Activated naive CD8-positive, alpha-beta T cell (primary cell): ENCODE results near the gene MTHFSD.
A peak's percentile ranks its signal among the peaks of the same experiment; 100 is the strongest.

Experiments used
- H3K27ac Mint-ChIP-seq: one replicate; pipeline ENCODE4 v1.8.0; 2021; ENCODE audit warnings: mixed read lengths
- H3K27me3 Mint-ChIP-seq: one replicate; pipeline ENCODE4 v1.8.0; 2021; ENCODE audit warnings: mixed read lengths
- H3K36me3 Mint-ChIP-seq: one replicate; pipeline ENCODE4 v1.8.0; 2021; ENCODE audit warnings: mixed read lengths
- H3K4me1 Mint-ChIP-seq: one replicate; pipeline ENCODE4 v1.8.0; 2021; ENCODE audit warnings: low read depth, mixed read lengths
- H3K4me3 Mint-ChIP-seq: one replicate; pipeline ENCODE4 v1.8.0; 2021; ENCODE audit warnings: mild to moderate bottlenecking, mixed read lengths
- H3K9me3 Mint-ChIP-seq: one replicate; pipeline ENCODE4 v1.8.0; 2021; ENCODE audit warnings: low read depth, mixed read lengths

Gene MTHFSD

DNA sequence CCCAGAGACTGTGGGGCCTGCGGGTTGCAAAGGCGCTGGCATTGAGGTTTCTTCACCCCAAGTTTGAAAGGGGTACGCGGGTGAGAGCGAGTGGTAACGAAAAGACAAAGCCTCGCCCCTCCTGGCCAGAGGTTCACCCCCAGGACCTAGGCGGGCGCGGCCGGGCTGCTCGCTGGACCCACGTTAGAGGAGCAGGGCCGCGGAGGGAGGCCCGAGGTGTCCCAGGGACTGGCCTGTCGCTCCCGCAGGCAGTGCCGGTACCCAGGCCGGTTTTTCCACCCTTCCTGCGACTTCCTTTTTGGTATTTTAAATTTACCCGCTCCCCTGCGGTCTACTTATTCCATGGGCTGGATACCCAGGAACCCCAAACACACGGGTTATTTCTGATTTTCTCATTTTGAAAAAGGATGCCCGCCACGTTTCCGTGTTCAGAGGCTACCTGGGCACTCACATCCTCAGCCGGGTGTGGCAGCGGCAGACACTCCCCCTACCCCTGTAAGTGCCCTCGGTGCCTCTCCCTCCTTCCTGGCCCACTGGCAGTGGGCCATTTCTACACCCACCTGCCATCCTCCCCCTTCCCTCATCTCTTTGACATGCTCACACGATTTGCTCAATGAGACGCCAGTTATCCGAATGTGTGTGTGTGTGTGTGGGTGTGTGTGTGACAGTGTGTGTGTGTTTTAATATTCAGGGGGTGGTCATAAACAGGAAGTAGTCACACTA lies 21.7 kb upstream of the MTHFSD start:
- Mint-ChIP-seq H3K9me3 (no peaks in the 10 kb centered on the region), H3K36me3 (no peaks in the 10 kb centered on the region), H3K4me3 (peak overlapping the region; percentile 63), H3K27ac (no peak overlapping the region), H3K4me1 (peaks cover 10% of the 10 kb centered on the region), H3K27me3 (peaks cover 43% of the 10 kb centered on the region)

DNA sequence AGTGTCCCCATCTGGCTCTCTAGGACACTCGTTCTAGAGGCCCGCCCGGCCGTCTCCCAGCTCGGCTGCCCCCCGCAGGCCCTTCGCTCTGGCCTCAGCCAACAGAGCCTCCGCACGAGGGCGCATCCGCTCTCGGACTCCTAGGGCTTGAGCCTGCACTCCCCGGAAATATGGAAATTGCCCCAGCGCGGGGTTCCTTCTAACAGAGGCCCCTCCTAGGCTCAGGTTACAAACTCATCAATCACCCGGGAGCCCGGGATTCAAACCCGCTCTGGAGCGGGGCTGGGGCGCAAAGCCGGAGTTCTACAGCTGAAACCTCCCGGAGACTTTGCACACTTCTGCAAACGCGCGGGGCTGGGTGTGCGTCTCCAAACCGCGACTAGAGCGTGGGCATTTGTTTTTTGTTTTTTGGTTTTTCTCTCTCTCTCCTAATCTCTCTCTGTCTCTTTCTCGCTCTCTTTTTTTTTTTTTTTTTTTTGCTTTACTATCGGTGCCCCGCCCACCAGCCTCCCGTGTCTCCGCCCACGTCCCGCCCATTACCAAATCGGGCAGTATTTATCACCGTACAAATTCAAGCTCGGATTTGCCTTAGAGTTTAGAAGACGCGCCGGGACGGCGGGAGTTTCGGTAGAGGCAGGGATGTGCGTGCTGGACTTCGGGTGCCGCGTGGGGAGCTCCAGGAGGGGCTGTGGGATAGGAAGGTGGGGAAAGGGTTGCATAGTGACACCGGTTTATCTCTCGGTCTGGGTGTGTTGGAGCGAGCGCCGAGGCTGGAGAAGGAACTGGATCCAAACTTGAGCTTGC lies 20.9 kb upstream of the MTHFSD start:
- peak overlapping the region; percentile 63 for H3K4me3 Mint-ChIP-seq
- H3K27ac Mint-ChIP-seq, result no peak overlapping the region
- no peaks in the 10 kb centered on the region for H3K9me3 Mint-ChIP-seq
- peaks cover 45% of the 10 kb centered on the region for H3K27me3 Mint-ChIP-seq
- H3K36me3 Mint-ChIP-seq, result no peaks in the 10 kb centered on the region
- H3K4me1 Mint-ChIP-seq, result peaks cover 10% of the 10 kb centered on the region

DNA sequence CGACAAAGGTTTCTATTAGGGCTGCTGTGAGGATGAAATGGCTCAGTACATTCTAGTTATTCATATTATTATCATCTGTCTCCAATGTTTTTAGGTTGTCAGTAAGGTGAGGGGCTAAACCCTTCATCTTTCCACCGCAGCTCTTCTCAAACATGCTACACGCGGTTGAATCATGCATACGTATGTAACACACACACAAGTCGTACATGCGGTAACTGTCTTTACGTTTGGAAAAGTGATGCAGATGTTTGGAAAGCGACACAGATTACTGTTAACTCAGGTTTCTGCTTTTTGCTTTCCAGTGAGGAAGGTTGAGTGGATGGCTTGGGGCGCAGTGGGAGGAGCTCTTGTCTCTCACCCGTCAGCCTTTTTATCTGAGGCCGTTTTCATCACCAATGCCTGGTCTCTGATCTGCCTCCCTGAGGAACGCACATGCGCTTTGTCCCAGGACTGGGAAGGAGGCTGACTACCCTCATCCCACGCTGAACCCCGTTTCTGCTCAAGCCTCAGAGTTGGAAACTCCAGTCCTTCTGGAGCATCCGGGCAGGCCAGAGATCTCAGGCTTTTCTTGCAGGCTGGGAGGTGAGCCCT lies 20.2 kb upstream of the MTHFSD start:
- no peak overlapping the region for H3K27ac Mint-ChIP-seq
- H3K9me3 Mint-ChIP-seq, result no peaks in the 10 kb centered on the region
- H3K4me3 Mint-ChIP-seq, result no peak overlapping the region
- H3K27me3 Mint-ChIP-seq, result peaks cover 47% of the 10 kb centered on the region
- no peaks in the 10 kb centered on the region for H3K36me3 Mint-ChIP-seq
- H3K4me1 Mint-ChIP-seq, result peaks cover 10% of the 10 kb centered on the region

DNA sequence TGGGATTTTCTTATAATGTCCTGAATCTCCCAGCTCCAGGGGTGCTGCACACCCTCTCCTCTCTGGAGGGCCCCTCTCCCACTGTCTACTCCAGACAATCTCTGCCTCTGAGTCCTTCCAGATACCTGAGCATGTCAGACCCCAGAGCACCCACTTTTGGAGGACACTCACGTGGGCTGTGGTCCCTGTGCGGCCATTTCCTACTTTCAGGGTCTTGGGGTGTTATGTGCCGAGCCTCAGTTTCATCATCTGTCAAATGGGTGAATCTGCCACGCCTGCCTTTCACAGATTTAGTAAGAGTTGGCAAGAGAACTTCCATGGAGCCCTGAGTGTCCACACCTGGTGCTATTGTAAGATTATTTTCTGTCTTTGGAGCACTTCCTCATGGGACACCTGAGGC lies 19.6 kb upstream of the MTHFSD start:
- H3K9me3 Mint-ChIP-seq, result no peaks in the 10 kb centered on the region
- H3K36me3 Mint-ChIP-seq, result no peaks in the 10 kb centered on the region
- H3K4me3 Mint-ChIP-seq, result no peak overlapping the region
- H3K27ac Mint-ChIP-seq, result no peak overlapping the region
- peaks cover 10% of the 10 kb centered on the region for H3K4me1 Mint-ChIP-seq
- peaks cover 49% of the 10 kb centered on the region for H3K27me3 Mint-ChIP-seq

DNA sequence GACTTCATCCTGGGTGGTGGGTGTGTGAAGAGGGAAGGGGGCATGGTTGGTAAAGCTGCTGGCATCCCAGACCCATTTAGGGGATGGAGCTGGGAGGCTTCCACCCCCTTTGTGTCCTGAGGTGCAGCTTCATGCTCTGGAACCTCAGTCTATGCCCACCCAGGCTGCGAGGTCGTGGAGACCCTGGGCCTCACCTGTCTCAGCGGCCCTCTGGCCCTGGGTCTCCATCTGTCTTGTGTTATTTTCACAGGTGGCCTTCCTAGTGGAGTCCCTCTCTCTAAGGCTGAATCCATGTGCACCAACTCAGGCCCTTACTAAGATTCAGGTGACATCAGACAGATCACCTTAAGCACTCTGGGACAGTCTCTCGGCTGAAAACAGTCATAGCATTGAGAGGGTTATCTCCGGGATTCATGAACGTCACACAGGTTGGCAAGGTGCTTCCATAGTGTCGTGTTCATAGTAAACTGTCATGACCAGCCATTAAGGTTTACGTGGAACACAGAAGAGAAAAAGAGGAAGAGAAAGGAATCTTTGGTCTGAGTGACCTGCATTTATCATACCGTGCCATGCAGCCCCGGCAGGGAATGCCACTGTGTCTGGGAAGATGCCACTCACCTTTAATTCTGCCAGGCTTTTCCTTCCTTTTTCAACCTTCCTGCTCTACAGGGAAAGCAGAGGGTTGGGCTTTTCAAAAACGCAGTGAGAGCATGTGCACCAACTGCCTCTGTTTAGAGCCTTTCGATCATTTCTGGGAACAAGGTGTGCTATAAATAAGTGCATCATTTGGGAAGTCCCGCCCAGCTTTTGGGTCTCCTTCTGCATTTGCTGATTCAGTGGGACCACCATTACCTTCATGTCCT lies 18.8 kb upstream of the MTHFSD start:
- no peak overlapping the region for H3K27ac Mint-ChIP-seq
- H3K4me1 Mint-ChIP-seq, result peaks cover 11% of the 10 kb centered on the region
- no peaks in the 10 kb centered on the region for H3K9me3 Mint-ChIP-seq
- H3K27me3 Mint-ChIP-seq, result peaks cover 52% of the 10 kb centered on the region
- no peak overlapping the region for H3K4me3 Mint-ChIP-seq
- no peaks in the 10 kb centered on the region for H3K36me3 Mint-ChIP-seq

DNA sequence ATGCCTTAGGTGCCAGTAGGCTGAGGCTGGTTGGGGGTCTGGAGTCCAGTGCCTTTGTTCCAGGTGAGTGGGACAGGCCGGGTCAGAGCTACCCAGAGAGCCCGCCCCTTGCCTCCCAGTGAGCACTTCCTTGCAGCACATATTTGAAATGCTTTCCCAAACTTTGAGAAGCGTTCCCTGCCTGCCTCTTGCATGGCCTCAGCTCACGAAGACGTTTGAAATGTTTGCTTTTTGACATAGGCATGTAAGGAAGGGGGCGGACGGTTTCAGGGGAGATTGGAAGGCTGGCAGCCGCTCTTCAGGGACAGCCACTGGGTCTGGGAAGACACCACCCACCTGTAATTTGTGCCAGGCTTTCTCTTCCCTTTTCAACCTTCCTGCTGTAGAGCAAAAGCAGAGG lies 18.2 kb upstream of the MTHFSD start:
- H3K27me3 Mint-ChIP-seq, result peaks cover 50% of the 10 kb centered on the region
- no peak overlapping the region for H3K27ac Mint-ChIP-seq
- H3K4me1 Mint-ChIP-seq, result peaks cover 12% of the 10 kb centered on the region
- no peaks in the 10 kb centered on the region for H3K36me3 Mint-ChIP-seq
- H3K9me3 Mint-ChIP-seq, result no peaks in the 10 kb centered on the region
- H3K4me3 Mint-ChIP-seq, result no peak overlapping the region

DNA sequence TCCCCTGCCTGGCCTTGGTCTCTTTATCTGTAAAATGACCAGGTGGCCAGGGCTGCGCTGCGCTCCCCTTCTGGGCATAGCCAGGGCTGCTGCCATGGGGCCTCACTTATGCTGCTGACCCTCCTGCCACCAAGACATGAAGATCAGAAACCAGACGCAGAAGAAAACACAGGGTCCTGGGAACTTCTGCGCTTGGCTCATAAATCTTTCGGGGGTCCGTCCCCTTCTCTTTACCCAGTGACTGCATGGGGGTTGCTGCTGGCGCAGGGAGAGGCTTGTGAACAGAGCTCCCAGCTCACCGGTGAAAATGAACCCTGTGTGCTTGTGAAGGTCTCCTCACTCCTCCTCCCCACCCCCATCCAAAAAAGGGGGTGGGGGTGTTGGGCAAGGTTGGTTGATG lies 17.6 kb upstream of the MTHFSD start:
- H3K4me1 Mint-ChIP-seq, result peaks cover 11% of the 10 kb centered on the region
- peaks cover 44% of the 10 kb centered on the region for H3K27me3 Mint-ChIP-seq
- no peaks in the 10 kb centered on the region for H3K9me3 Mint-ChIP-seq
- H3K4me3 Mint-ChIP-seq, result no peak overlapping the region
- H3K27ac Mint-ChIP-seq, result no peak overlapping the region
- no peaks in the 10 kb centered on the region for H3K36me3 Mint-ChIP-seq

DNA sequence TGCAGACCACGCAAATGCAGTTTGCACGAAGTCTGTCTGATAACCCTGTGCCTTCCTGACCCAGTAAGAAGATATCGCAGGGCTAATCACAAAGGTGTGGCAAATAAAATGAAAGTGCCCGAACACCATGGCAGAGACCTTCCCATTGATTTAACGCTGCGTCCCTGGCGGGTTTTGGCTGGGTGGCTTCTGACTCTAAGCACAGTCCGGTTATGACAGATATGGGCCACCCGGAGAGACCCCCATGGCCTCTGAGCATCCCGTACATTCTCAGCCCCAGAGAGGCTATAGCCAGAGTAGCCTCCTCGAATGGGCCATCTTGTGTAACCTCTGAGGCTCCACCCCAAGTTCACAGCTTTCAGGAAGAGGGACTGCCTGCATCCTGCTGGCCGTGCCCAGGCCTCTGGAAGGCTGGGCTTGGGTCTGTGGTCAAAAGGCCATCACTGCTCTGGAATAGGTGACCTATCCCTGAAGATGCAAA lies 17.0 kb upstream of the MTHFSD start:
- H3K27ac Mint-ChIP-seq, result no peak overlapping the region
- H3K4me3 Mint-ChIP-seq, result no peak overlapping the region
- peaks cover 41% of the 10 kb centered on the region for H3K27me3 Mint-ChIP-seq
- H3K4me1 Mint-ChIP-seq, result peaks cover 14% of the 10 kb centered on the region
- no peaks in the 10 kb centered on the region for H3K36me3 Mint-ChIP-seq
- H3K9me3 Mint-ChIP-seq, result no peaks in the 10 kb centered on the region

DNA sequence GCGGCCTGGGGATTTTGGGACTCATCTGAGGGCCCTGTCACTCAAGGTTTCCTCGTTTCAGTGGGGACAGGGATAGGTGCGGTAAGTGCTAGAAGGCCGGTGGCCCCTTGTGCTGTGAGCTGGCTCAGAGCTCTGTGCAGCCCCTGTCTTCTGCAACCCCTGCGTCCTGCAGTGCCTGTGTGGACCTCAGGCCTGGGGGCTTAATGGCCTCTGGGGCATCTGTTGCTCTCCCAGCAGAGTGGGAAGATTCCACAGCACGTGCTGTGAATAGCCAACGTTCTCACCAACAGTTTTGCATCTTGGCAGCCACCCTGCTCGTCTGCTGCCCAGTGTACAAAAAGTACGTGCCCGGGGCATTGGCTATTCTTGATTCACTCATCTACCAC lies 16.5 kb upstream of the MTHFSD start:
- H3K27me3 Mint-ChIP-seq, result peaks cover 38% of the 10 kb centered on the region
- no peaks in the 10 kb centered on the region for H3K9me3 Mint-ChIP-seq
- H3K36me3 Mint-ChIP-seq, result no peaks in the 10 kb centered on the region
- peaks cover 11% of the 10 kb centered on the region for H3K4me1 Mint-ChIP-seq
- no peak overlapping the region for H3K4me3 Mint-ChIP-seq
- H3K27ac Mint-ChIP-seq, result no peak overlapping the region

DNA sequence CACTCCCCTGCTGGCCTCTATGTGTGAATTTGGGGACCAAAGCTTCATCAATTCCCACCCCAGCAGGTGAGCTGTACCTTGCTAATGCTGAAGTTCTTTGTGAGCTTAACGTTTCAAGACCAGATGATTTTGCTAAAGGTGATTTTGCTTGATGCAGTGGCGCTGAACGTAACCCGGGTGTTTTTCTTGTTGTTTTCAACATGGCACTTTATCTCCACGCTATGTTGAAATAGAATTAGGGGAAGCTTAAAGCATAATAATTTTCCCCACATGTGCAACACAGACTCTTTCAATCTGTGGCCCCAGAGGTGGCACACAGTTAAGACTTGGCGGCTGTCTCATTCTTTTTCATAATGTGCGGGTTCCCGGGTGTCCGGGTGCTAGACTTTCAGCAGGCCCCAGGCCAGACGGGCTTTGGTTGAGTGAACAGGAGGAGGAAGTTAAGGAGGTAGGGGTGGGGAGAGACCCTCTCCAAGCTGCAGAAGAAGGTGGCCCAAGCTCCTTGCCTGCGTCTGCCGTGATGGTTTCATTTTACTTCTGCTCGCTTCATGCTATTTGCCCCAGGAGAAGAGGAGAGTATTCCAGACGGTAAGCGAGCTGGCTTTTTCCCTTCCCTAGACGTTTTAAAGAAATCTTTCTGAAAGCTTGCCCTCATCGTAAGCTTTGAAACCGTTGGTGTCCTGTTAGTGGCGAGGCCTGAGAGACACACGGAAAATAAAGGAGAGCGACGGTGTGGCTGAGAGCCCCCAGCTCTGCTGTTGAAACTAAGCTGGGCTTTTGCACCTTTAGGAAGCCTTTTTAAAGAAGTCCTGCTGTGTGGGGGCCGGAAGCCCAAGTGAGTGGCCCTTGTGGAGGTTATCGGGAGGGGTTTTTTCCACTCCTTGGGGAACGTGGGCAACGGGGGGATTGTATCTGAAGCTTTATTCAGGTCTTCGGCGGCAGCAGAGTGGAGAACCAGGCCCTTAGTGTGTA lies 15.8 kb upstream of the MTHFSD start:
- peaks cover 11% of the 10 kb centered on the region for H3K4me1 Mint-ChIP-seq

DNA sequence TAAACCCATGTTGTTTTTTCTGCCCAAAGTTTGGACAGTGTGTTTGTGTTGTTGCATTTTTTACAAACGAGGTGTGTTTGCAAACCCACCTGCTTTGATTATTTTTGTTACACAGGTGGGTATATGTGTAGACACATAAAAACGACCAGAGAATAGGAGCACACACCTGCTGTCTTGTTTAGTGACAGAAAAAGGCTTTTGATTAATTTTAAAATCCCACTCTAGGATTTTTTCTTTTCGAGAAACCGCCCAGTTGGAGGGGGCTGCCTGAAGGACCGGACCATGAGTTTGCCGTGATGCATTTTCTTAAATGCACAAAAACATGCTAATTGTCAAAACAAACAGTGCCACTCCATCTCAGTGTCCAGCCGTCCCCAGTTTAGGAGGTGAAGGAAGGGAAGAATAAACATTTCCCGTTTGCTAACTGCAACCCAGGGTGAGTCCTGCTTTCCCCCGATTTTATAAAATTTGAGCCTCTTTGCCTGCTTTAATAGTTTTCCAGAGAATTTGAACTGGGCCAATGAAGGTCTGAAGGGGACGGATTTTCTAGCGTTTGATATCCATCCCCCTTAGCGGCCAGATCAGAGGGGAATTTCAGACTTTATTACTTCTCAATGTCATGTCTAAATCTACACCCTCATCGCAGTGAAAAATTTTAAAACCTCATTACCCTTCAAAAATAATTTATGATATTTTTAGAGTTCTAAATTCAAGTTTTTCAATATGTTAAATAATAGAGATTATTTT lies 14.8 kb upstream of the MTHFSD start:
- Mint-ChIP-seq H3K4me1 (peaks cover 17% of the 10 kb centered on the region), H3K36me3 (no peaks in the 10 kb centered on the region), H3K27ac (no peak overlapping the region), H3K4me3 (no peak overlapping the region), H3K27me3 (peaks cover 40% of the 10 kb centered on the region), H3K9me3 (no peaks in the 10 kb centered on the region)

More for the DNA sequence above, 15.8 kb upstream of the MTHFSD start:
- Mint-ChIP-seq H3K4me3 (no peak overlapping the region), H3K27me3 (peaks cover 34% of the 10 kb centered on the region), H3K36me3 (no peaks in the 10 kb centered on the region), H3K27ac (no peak overlapping the region), H3K9me3 (no peaks in the 10 kb centered on the region)

DNA sequence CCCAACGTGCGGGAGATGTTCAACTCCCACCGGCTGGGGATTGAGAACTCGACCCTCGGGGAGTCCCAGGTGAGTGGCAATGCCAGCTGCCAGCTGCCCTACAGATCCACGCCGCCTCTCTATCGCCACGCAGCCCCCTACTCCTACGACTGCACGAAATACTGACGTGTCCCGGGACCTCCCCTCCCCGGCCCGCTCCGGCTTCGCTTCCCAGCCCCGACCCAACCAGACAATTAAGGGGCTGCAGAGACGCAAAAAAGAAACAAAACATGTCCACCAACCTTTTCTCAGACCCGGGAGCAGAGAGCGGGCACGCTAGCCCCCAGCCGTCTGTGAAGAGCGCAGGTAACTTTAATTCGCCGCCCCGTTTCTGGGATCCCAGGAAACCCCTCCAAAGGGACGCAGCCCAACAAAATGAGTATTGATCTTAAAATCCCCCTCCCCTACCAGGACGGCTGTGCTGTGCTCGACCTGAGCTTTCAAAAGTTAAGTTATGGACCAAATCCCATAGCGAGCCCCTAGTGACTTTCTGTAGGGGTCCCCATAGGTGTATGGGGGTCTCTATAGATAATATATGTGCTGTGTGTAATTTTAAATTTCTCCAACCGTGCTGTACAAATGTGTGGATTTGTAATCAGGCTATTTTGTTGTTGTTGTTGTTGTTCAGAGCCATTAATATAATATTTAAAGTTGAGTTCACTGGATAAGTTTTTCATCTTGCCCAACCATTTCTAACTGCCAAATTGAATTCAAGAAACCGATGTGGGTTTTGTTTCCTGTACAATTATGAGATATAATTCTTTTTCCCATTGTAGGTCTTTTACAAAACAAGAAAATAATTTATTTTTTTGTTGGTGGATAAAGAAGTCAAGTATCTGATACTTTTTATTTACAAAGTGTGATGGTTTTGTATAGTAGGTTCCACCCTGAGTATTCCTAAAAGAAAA lies 13.9 kb upstream of the MTHFSD start:
- Mint-ChIP-seq H3K36me3 (no peaks in the 10 kb centered on the region), H3K27ac (no peak overlapping the region), H3K9me3 (no peaks in the 10 kb centered on the region), H3K4me3 (no peak overlapping the region), H3K4me1 (peaks cover 23% of the 10 kb centered on the region), H3K27me3 (peaks cover 41% of the 10 kb centered on the region)
